NCI-H1436 (cell line): ENCODE data around the gene HAUS2.
"Not testable (repeated sequence)": the region's sequence is repeated elsewhere in the genome, so short reads cannot be mapped to it uniquely, and the experiment has no call there.

Experiments used
- DNase-seq: peaks from one replicate; lab custom pipeline; 2025; lab: John Stamatoyannopoulos, UW

Gene HAUS2

DNA sequence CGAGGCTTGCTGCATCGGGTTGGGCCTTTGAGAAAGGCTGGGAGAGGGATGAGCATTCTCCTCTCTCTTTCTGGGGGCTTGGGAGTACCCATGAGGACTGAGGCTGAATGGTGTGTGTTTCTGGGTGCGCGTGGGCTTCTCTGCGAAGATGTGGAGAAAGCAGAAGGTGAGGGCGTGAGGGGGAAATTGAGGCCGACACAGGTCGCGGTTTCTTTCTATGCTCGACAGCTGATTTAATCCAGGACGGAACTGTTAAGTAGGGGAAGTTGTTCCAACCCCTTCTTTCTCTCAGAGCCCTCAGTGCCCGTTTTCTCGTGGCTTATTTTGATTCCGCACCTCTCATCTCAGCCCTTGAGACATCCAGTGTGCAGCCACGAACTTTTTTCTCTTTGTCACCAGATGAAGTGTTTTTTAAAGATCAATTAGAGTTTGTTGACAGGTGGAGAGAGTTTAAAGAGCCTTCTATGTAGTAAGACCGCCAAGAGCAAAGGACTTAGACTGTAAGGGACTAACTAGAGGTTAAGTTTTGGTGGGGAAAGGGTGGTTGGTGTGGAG lies 27.5 kb downstream of the HAUS2 start:
- DNase-seq = no peak

DNA sequence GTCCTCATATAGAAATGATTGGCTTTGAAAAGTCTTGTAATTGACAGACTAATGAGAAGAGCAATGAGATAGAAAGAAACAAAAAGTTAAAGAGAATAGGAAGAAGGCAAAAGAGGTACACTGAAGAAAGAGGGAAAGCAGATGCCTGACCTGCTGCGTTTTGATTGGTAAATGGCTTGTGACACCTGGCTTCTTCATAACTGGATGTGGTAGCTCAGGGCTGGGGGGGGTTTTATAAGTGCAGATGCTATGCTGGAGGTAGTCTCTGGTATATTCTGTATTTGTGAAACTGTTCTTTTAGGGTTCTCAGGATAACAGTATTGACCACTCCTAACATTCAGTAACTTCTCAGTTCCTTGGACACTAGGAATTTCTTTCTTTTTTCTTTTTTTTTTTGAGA lies 28.1 kb downstream of the HAUS2 start:
- no peak for DNase-seq

DNA sequence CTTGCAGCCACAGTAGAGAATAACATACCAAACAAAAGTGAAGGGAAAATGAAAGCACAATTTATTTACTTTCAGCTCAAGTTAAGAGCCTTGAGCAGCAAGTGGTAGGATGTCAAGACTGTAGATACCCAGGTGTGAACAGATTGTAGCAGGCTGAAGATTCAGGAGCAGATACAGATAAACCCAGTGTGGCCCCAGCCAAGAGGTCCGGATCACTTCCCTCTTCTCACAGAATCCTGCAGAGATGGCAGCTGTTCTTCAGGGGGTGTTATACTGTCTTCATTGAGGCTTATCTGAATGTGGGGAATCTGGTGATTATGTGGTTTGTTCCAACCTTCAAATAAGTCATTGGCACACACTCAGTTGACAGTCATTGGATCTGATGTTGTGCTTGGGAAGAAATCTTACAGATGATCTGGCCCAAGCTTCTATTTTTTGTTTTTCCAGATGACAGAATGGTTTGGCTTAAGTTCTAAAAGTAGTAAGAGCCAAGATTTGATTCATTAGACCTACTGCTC lies 28.9 kb downstream of the HAUS2 start:
- DNase-seq = no peak

DNA sequence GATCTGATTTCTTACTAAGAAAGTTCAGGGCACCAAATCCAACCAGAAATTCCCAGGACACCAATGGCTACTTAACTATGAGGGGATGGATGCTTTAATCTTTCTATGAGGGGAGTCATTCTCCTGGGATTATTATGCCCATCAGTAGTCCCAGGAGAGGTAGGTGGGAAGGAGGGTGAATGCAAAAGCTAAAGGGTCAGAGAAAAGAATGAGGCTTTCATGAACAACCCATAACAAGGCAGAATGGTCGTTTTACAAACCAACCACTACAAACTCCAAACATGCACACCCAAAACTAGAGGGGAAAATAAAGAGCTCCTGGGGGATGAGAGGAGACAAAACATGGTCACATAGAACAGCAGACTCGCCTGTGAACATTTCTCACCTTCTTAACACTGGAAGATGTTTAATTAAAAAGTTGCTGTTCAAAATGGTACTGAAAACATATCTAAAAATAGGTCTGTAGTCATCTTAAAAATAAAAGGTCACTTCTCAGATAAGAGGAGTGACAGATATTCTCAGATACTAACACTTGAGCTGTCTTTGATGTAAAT lies 30.4 kb downstream of the HAUS2 start:
- DNase-seq = no peak

DNA sequence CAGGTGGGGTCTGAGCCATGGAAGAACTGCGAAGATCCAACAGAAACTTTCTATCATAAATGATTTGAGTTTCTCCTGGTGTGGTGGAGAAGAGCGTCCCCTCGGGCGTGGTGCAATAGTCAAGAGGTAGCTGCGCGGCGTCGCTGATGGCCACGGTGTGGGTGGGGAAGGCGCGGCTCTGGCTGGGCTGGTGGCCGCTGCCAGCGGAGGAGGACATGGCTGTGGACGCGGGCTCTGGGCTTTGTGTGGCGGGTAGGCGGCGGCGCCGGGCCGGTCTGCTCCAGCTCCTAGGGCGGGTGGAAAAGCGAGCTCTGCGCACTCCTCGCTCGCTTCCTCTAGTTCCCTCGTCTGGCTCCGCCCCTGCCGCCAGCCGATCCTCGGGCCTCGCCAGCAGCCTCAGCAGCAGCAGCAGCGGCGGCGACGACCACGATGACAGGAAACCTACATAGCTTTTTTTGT lies 32.7 kb downstream of the HAUS2 start:
- DNase-seq = peak; percentile 77

DNA sequence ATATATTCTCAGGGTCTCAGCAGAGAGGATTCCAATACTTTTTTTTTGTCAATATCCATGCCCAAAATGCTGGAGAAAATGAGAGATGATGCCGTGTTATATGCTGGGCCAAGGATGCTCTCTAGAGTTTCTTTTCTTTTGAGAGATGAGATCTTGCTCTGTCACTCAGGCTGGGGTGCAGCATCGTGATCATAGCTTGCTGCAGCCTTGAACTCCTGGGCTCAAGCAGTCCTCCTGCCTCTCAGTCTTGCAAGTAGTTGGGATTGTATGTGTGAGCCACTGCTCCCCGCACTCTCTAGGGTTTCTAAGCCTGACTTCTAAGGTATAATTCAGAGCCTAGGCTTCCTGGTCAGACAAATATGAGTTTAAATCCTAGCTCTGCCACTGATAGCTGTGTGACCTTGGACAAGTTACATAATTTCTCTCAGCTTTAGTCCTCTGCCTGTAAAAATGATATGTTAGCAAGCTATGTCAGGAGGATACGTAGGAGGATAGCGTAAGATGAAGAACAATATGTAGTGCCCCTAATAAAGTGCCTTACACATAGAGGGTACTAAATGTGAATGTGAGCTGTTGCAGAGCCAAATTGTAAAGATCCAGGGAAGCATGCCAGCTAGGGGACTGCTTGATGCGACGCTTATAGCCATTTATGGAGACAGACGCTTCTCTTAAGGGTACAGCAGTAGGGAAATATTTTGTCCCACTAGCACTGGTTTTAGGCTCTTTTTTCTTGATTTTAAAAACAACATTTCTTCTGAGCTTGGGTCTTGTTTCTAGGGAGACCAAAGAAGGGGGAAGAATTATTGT lies 34.1 kb downstream of the HAUS2 start:
- no peak for DNase-seq

DNA sequence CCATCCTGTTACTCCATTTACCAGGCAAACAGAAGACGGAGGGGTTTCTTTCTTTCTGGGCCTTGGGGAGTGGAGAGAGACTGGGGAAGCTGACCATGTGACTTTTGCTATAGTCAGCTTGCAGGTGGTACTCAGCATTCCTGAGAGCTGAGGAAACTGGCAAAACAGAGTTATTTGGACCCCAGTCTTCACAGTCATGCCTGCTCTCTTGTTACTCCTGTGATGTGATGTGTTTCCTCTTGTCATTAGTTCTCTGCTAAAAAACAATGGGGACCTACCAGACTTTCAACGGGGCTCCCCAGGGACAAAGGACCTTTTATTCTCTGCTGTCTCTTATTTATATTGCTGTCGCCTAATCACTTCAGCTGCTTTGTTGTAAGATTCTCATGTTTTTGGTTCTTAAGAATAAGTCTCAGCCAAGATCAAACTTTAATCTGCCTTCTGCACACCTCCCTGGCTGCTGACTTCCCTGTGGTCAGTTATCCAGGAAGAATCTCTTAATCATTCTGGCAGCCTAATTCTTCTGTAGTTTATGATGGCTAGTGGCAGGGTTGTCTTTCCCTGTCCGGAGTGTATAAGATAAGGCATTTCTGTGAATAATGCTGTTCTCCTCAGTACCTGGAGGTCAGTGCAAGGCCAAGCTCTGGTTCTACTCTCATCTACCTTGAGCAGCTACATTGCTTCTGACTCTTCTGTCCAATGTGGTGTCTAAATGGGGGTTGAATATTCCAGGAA lies 35.6 kb downstream of the HAUS2 start:
- peak; percentile 6 for DNase-seq

DNA sequence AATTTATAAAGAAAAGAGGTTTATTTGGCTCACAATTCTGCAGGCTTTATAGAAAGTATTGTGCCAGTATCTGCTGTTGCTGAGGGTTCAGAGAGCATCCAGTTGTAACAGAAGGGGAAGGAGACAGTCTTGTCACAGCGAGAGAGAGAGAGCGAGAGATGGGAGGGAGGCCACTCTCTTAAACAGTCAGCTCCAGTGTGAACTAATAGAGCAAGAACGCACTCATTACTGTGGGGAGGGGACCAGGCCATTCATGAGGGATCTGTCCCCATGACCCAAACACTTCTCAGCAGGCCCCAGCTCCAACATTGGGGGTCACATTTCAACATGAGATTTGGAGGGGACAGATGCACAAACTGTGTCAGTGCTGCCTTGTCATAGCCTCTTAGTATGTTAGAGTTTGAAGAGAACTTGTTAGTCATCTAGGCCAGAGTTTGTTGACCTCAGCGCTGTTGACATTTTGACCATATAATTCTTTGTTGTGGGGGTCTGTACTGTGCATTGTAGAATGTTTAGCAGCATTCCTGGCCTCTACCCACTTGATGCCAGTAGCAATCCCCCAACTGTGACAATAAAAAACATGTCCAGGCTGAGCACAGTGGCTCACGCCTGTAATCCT lies 42.1 kb downstream of the HAUS2 start:
- DNase-seq = no peak

DNA sequence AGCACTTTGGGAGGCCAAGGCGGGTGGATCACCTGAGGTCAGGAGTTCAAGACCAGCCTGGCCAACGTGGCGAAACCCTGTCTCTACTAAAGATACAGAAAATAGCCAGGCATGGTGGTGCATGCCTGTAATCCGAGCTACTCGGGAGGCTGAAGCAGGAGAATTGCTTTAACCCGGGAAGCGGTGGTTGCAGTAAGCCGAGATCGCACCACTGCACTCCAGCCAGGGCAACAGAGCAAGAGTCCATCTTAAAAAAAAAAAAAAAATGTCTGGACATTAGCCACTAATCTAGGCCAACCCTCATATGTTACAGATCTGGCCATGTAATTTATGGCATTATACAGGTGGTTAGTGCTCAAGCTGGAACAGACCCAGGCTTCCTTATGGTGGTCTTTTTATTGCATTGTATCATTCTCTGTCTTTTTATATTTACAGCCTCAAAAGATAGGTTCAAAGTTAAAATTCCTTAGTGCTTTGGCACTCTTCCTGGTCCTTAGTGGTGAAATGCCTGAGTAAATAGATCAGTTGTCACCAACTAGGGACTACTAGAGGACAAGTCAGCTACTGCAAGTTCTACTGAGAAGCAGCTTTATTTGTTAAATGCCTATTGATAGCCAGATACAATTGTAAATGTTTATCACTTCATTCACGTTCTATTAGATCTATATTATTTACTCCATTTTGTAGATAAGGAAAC lies 42.7 kb downstream of the HAUS2 start:
- DNase-seq = no peak

DNA sequence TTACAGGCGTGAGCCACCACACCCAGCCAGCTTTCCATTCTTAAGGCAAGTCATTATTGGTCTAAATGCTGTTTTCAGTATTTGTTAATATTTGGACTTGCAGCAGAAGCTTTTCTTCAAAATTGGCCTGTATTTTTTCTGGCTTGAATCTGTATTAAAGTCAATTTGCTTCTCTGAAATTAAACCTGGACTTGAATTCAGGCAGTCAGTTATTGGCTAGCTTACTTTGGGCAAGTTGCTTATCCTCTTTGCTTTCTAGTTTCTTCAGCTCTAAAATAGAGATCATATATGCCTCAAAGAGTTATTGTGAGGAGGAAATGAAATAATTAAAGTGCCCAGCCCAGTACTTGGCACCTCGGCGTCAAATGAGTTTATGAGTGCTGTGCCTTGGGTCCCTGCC lies 44.1 kb downstream of the HAUS2 start:
- no peak for DNase-seq

DNA sequence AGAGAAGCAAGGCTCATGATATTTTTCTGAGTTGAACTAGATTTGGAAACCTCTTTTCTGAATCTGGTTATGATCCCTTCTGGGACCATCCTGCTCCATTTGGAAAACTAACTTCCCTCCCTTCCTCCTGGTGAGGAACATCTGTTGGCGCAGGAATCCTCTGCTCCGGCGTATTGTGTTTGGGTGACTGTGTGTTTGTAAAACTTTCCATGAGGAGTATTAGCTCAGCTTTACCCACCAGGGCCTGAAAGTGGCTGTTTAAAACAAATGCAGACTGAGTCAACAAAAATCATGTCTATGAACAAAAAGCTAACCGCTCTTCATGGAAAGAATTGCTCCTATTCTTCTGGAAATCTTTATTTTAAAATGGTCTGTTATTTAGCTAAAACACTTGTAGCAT lies 44.5 kb downstream of the HAUS2 start:
- DNase-seq = no peak

DNA sequence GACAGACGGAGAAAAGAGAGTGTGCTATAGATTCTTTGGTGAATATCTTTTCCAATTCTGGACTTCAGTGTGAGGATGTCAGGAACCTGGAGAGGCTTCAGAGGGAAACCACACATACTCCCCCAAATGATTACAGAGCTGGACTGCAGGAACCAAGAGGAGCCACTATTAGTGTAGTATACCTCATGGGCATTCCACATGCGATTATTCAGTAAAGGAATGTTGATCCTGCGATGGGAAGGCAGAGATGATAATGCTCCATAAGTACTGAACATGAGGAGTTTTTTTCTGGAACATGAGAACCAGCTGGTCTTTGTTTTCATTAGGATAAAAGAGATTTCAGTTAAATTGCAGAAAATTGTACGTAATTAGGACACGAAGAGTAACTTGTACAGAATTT lies 45.5 kb downstream of the HAUS2 start:
- no peak for DNase-seq

DNA sequence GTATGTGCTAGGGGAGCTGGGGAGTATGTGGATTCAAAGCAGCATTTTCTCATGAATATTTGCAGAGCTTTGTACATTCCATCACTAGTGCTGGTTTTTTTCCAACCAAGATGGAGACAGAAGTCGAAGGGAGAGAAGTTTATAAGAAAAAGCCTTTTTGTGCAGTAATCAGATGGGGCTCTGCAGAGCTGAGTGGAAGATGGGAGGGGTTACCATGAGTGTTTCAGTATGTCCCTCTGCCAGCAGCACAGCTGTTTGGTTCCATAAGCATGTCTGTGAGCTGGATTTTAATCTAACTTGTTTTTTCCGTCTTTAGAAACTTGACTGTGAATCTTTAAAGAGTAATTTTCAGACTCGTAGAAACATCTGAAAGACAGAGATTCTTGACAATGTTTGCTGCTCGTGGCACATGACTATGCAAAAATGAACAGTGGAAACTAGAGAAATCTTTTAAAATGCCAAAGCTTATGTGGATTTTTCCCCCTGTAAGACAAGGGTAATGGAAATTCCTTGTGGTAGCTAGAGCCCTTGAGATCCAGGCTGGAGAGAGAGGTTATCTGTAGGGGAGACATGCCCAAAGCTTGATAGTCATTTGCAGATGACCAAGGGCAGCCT lies 47.1 kb downstream of the HAUS2 start:
- DNase-seq = no peak

DNA sequence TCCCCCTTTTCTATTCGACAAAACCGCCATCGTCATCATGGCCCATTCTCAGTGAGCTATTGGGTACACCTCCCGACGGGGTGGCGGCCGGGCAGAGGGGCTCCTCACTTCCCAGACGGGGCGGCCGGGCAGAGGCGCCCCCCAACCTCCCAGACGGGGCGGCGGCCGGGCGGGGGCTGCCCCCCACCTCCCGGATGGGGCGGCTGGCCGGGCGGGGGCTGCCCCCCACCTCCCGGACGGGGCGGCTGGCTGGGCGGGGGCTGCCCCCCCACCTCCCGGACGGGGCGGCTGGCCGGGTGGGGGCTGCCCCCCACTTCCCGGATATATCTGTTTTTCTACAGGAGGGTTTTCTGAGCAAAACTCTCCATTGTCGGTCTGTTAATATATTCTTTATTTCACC lies 52.7 kb downstream of the HAUS2 start:
- DNase-seq = not testable (repeated sequence)

DNA sequence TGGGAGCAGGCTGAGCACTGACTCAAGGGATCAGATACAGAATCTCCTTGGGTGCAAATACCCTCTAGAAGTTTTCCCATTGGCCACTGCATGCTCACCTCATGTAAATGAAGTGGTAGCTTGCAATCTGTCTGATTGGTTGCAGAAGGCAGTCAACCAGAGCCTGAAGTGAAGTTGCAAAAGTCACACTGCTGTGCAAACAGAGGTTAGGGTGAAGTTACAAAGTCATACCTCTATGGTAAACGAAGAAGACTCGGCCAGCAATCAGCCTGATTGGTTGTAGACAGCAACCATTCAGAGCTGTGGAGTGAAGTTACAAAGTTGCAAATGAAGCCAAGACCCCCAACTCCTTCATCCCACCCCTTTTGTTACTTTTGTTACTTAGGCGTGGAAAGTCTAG lies 53.9 kb downstream of the HAUS2 start:
- no peak for DNase-seq

DNA sequence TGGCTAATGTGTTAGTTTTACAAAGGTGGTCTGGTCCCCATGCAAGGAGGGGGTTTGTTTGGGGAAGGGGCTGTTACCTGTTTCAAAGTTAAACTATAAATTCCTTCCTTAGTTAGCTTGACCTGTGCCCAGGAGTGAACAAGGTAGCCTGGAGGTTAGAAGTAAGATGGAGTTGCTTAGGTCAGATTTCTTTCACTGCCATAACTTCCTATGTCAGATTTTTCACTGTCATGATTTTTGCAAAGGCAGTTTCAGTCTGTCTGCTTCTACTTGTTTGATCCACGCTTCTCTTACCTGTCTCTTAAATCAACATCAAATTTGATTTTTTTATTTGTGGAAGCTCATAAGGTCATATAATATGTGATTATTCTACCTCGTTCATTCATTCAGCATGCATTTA lies 55.3 kb downstream of the HAUS2 start:
- DNase-seq = no peak

DNA sequence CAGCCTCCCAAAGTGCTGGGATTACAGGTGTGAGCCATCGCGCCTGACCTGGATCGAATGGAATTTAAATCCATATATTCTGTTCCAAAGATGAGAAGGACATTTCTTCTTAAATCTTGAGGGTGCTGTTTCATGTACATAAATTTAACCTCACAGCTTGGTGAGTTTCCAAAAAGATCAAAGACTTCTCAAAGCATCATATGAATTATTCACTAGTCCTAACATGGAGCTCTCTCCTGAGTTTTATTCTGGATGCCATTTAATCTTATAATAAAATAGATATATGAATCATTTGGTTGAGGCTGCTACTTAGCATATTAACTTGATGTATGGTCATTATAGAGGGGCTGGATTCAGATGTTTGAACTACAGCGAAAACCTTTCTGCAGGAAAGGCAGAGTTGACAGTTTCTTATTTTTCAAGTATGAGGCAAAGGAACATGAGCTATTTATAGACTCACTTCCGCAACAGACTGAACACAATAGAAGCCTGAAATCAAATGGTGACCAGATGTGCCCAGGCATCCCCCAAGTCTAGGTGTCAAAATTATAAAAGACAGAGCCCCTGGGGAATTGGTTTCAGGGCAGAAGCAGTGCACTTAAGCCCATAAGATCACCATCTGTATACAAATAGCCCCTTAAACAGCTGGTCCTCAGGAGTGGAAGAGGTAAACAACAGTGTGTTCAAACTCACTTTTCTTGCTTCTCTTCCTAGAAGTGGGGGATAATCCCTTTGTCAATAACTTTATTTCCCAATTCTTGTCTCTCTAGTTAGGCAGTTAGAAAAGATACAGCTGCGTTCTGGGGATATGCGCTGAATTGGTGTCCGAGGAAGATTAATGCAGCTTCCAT lies 56.5 kb downstream of the HAUS2 start:
- no peak for DNase-seq

DNA sequence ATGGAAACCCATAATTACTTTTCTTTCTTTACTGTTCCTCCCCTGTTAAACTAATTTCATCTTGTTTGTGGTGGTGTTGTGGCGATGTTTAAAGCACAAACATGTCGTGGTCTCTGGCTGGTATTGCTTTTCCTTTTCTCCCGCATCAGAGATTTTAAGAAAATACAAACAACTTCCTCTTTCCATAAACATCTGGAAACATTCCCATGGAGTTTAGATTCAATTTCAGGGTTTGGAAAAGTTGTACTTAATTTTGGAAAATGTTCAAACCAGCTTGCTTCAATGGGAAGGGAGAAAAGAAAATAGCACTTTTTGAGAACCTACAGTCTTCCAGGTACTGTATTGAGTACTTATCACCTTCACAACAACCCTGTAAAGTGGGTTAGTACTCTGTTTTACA lies 57.2 kb downstream of the HAUS2 start:
- DNase-seq = no peak

DNA sequence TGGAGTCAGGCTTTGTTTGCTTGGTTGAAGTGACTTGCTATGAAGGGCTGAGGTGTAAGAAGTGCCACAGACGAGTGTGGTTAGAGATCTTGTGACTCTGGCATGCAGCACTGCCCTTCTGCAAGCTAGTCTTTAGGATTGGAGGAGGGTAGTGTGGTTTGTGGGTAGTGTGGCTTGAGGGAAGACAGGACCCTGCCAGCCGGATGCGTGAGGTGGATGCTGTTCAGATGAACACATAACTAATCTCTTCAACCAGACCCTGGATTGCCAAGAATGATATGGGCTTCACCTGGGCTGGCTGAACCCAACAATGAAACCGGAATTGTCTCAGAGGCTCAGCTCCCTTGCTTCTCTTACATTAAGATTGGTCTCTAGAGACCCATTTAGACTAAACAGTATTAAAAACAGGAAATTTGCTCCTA lies 59.5 kb downstream of the HAUS2 start:
- no peak for DNase-seq
